GM13976 (cell line): ENCODE measurements around the gene ZNF329.

Experiments
- DNase-seq: peaks from one replicate; pipeline ENCODE4 v3.0.0; 2012; ENCODE audit warnings: low spot score
- CTCF ChIP-seq: IDR thresholded peaks from 2 replicates; pipeline ENCODE4 v1.5.1; 2012; ENCODE audit warnings: borderline replicate concordance, mild to moderate bottlenecking; ENCODE audit not compliant: insufficient read depth; ENCODE audit errors: extremely low read depth, missing control alignments, control extremely low read depth
- in situ Hi-C: fragments of 300-500 bp; cut with MboI; formaldehyde crosslinking; loops from one replicate; pipeline ENCODE4 v1.12.0; 2022; ENCODE audit warnings: low sequenced_read_pairs, mixed read lengths, inconsistent platforms; ENCODE audit not compliant: unreplicated experiment

The ZNF329 gene

DNA sequence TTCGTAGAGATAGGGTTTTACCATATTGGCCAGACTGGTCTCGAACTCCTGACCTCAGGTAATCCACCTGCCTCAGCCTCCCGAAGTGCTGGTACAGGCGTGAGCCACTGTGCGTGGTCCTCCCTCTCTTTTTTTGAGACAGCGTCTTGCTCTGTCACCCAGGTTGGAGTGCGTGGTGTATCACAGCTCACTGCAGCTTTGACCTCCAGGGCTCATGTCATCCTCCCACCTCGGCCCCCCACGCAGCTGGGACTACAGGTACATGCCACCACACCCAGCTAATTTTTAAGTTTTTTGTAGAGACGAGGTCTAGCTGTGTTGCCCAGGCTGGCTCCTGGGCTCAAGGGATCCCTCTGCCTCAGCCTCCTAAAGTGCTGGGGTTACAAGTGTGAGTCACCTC is 70.8 kb downstream of the ZNF329 start:
- no peak for DNase-seq
- in situ Hi-C loops, result no loop called here
- no peak for TF ChIP-seq CTCF
